ENCODE measurements around the gene PPP1R2B.
A peak's percentile ranks its signal among the peaks of the same experiment; 100 is the strongest.

The PPP1R2B gene

DNA sequence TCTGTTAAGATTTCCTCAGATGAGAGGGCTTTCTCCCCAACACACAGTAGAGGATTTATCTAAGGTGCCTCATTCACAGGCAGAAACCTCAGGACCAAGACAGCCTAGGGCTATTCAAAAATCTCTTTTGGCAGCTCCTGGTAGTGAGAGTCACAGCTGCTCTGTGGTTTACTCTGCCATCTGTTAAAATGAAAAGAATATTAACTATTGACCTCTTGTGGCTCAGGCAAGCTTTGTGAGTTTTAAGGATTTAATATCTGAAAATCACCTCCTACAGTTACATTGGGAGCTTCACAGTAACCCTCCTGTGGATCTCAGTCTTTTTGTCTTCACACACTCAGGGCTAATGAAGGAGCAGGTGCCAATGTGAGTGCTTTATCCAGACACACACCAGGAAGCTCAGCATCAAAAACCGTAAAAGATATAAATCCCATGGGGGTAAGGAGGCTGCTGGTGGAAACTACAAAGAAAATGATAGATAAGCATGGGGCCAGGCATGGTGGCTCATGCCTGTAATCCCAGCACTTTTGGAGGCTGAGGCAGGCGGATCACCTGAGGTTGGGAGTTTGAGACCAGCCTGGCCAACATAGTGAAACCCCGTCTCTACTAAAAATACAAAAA is 29.7 kb downstream of the PPP1R2B start:
- DNase-seq = peak; percentile 30

- DNase-seq = no peak
Measured at GRCh38 chr5:156883316-156883875, 33.3 kb downstream of the PPP1R2B start.

GRCh38 chr5:156888520-156888919 is 38.4 kb downstream of the PPP1R2B start:
- DNase-seq = no peak

DNA sequence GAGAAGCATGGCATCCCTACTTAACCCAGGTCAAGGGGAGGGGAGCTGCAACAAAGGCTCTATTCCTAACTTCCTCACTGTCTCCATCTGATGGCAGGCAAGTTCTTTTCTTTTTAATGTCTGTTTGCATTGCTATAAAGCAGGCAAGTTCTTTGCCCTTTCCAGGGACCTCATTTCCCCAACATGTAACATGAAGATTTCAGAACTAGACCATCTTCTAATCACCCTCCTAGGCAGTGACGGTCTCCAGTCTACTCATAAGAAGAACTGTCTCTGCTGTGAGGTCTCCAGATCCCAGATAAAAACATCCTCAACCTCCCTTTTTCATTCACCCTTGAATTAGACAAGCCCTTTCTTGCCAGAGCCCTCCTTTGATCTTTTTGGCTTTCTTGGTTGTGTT is 42.1 kb downstream of the PPP1R2B start:
- no peak for DNase-seq

DNA sequence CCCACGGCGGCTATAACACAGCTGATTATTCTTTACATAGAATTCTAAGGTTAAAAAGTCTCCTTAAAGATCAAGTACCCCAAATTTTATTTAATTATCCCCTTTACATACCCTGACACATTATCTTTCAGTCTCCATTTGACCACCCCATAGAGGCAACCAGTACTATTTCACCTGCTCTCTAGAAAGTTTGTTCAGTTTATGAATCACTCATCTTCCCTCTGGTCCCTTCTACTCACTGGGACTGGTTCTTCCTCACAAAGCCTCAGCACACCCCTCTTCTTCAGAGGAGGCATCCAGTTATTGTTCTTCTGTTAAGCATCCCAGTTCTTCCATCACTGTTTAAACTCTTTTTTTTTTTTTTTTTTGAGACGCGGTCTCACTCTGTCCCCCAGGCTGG is 42.8 kb downstream of the PPP1R2B start:
- no peak for DNase-seq

- DNase-seq = no peak
Measured at GRCh38 chr5:156893517-156893916, 43.4 kb downstream of the PPP1R2B start.

GRCh38 chr5:156896546-156896945 is 46.5 kb downstream of the PPP1R2B start:
- no peak for DNase-seq

Data from NCI-H2029 (cell line).